ENCODE results near the gene SLC6A6.

SLC6A6 gene

DNA sequence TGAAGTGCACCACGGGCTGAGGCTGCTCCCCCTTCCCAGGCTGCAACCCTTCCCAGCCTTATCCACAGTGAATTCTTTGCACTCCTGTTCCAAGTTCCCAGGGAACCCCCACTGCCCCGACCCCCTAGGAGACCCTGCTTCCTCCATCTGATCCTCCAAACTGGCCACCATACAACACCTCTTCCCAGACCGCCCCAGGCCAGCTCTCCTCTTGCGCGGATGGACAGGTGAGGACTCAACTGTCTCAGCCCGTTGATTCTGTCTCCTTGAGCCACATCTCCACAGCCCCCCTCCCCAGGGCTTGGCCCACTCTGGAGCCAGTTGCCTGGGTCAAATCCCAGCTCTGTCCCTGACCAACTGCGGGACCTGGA lies 116.0 kb downstream of the SLC6A6 start:
- DNase-seq (ENCODE audit: low read depth in 2 of 3, low spot score in 2 of 3) = no peak

DNA sequence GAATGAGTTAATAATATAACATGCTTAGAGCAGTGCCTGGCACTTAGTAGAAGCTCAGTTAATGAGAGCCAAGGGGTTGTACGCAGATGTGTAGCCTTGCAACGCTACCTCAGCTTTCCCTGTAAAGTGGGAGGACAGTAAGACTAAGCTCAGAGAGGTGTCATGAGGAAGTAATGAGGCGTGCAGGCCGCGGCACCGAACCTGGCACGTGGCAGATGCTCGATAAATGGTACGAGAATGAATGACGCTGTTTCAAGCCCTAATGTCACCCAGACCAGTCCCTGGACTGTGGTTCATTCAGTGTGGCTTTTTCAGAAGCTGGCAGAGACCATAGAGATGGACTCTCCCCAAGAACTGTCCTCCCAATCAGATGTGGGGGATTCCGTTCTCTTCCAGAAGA lies 116.5 kb downstream of the SLC6A6 start:
- DNase-seq (ENCODE audit: low read depth in 2 of 3, low spot score in 2 of 3) = no peak

DNA sequence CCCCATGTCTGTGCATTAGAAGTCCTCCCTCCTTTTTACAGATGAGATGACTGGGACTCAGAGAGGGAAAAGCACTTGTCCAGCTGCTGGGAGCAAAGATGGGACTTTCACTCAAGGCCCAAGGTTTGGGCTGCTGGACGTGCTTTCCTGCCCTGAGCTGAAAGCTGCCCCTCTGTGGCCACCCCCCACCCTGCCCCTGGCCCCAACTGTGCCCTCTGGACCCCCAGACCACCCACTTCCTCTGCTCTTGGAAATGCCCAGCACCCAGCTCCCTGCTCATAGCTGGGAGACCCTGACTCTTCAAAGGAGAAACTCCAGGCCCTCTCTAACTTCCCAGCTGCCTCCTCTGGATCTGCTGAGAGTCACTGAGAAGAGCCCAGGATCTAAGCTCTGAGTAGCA lies 117.0 kb downstream of the SLC6A6 start:
- no peak for DNase-seq (ENCODE audit: low read depth in 2 of 3, low spot score in 2 of 3)

DNA sequence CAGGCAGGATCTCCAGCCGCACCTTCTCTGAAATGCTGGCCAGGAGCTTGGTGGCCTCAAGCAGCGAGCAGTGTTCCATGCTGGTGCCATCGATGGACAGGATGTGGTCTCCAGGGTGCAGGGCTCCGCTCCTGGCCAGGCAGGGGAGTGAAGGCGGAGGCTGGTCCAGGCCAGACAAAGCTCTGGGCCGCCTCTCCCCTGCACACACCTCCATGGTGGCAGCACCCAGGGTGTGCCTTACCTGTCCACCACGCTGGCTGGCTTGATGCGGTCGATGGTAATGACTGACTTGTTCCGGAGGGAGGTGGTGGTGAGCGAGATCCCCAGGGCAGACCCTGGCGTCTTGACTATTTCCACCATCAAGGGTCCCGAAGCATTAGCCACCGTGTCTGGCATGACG lies 117.7 kb downstream of the SLC6A6 start:
- DNase-seq (ENCODE audit: low read depth in 2 of 3, low spot score in 2 of 3) = no peak

DNA sequence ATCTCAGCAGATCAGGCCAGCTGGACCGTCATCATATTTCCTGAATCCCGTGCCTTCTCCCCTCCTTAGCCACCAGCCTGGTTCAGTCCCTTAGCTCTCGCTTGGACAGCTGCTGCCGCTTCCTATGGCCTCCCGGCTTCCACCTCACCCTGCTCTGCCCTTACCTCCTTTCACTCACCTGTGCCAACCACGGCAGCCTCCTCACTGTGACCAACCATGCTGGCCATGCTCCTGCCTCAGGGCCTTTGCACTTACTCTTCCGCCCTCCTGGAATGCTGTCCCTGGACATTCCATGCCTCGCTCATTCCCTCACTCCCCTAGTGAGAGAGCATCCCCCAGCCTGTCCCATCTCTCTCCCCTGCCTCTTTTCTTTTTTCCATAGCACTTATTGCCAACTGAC lies 118.6 kb downstream of the SLC6A6 start:
- DNase-seq (ENCODE audit: low read depth in 2 of 3, low spot score in 2 of 3) = no peak

DNA sequence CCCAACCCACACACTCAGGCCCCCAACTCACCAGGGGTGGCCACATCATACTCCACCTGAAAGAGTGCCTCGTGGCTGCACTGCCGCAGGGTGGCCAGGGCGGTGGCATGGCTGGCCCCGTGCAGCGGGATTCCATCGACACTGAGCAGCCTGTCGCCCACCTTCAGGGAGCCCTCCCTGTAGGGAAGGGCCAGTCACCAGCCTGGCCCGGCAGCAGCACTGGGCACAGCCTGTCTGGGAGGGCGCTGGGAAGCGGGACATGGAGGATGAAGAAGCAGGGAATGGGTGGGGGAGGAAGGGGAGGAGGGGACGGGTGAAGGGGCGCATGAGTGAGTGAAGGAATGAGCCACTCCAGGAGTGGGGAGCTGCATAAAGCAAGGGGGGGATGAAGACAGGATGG lies 119.2 kb downstream of the SLC6A6 start:
- DNase-seq (ENCODE audit: low read depth in 2 of 3, low spot score in 2 of 3) = no peak

DNA sequence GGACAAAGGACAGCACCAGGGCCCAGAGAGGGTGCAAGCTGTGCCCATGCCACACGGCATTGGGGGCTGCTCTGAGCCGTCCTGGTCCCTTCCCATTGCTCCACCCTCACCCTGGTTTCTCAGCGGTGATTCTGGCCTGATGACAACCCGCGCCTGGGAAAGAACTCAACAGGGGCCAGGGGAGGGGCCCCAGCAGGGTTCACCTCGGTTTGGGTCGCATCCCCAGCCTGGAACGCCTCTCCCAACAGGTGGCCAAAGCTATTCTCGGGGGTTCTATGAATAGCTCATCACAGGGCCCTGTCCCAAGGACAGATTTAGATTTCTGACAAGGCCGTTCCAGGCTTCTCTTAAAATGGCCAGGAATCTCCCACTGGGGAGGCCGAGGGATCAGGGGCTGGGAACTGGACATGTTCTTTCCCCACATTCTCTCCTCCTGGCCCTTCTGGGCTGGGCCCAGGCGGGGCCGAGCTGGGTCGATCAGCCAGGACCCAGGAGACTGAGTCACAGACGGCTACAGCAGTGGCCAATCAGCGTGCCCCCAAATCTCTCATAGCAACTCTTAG lies 119.8 kb downstream of the SLC6A6 start:
- no peak for DNase-seq (ENCODE audit: low read depth in 2 of 3, low spot score in 2 of 3)

DNA sequence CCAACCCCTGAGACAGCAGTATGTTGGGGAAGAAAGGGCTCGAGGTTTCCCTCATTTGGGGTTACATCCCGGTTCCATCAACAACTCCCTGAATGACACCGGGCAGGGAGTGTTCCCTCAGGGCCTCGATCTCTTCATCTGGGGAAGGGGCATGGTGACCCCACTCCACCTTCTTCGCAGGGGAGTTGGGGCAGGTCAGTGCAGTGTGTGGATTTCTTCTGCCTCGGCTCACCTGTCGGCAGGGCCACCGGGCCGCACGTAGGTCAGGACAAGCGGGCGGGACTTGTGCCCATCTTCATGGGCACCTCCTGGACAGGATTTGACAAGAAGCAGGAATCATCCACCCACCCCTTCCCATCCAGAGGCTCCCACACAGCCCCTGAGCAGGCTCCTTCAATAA lies 120.4 kb downstream of the SLC6A6 start:
- no peak for DNase-seq (ENCODE audit: low read depth in 2 of 3, low spot score in 2 of 3)

DNA sequence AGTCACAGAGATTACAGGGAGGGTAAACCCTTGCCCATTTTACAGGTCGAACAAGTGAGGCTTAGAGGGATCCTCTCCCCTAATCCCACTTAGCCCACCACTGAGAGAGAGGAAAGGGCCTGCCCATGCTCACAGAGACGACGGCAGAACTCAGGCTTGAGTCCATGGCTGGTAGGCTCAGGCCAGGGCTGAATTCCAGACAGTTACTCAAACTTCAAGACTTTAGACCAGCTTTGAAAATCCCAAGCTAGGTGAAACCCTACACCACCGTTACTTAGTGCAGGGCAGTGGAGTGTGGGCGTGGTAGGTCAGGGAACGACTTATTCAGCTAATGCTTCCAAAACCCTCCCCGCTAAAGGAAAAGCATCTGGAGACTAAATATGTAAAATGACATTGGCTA lies 121.4 kb downstream of the SLC6A6 start:
- DNase-seq (ENCODE audit: low read depth in 2 of 3, low spot score in 2 of 3) = no peak

DNA sequence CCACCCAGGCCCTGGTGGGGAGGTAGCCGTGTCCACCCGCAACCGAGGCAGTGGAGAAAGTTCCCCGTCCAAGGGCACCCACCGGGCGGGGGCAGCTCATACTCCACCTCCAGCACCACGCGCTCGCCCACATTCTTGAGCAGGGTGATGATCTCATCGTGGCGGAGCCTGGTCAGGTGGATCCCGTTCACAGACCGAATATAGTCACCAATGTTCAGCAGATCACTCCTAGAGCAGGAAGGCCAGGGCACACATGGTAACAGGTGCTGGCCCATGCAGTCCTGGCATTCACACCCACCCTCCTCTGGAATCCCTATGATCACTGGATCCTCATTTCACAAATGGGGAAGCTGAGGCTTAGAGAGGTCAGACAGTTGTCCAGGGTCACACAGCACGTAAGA lies 121.9 kb downstream of the SLC6A6 start:
- no peak for DNase-seq (ENCODE audit: low read depth in 2 of 3, low spot score in 2 of 3)

DNA sequence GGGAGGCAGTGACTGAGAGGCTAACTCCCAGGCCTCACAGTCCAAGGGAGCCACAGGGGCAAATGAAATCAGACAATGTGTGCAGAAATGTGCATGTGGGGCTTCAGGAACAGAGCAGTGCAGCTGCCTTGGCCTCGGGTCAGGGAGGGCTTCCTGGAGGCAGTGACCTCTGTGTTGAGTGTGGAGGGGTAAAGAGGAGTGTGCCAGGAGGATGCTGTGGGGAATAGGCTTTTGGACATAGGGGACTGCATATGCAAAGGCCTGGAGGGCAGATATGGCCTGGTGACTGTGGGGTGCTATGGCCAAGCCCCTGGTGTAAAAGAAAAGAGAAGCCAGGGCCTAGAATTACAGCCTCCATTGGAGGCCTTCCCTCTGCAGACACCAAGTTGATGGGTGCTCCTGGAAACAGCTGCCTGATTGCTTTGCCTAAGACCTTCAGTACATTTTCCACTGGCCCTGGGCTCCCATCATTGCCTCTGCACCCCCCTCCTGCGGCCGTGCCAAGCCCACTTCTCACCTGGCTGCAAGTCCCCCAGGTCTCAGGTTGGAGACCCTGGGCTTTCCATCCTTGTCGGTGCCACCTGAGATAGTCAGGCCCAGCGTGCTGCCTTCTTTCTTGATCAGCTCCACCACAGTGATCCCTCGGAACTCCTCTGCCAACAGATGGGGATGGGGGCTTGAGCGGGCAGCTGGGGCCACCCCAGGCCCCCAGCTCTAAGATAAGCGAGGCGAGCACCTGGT lies 122.7 kb downstream of the SLC6A6 start:
- DNase-seq (ENCODE audit: low read depth in 2 of 3, low spot score in 2 of 3) = no peak

DNA sequence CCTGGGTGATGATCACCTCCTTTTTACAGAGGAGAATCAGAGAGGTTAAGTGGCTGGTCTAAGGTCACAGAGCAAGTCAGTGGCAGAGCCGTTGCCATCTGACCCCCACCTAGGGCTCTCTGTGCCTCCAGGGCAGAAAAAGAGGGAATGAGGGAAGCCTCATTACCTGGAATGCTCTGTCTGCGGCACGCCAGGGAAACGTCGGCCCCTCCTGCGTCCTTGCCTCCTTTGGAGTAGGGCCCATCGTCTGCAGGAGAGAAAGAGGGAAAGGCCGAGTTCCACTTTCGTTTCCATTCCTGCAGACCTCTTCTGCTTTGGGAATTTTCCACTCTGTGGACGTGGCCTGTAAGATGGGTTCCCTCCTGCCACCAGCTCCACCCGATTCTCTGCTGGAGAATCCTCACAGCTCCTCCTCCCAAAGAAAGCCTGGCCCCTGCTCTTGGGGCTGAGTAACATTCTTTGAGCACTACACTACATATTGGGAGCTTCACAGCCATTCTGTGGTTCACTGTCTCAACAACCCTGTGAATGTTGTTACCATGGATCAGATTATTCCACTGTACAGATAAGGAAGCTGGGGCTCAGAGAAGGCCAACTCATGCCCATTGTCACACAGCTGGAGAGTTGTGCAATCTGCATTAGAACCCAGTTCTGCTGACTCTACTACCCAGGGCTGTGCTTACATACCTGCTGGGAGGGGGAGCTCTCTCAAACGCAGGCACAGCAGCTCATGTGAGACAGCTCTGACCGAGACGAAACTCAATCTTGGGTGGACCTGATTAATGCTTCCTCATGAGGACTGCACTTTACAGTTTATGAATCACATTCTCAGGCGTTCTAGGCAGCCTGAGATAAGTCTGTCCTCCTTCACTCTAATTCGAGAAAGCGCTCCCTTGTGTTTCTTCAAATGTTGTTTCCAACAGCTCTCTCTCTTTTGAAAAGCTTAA lies 123.6 kb downstream of the SLC6A6 start:
- DNase-seq (ENCODE audit: low read depth in 2 of 3, low spot score in 2 of 3) = no peak

DNA sequence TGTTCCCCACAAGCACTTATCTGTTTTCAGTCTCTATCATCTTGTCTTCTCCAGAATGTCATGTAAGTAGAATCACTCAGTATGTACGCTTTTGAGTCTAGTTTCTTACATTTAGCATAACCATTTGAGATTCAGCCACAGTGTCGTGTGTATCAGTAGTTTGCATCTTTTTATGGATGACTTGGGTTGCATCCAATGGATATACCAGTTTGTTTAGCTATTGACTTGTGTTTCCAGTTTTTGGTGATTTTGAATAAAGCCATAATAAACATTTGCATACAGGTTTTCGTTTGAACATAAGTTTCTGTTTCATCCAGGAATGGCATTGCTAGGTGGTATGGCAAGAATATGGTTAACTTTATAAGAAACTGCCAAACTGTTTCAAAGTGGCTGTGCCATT lies 125.7 kb downstream of the SLC6A6 start:
- DNase-seq (ENCODE audit: low read depth in 2 of 3, low spot score in 2 of 3) = no peak

DNA sequence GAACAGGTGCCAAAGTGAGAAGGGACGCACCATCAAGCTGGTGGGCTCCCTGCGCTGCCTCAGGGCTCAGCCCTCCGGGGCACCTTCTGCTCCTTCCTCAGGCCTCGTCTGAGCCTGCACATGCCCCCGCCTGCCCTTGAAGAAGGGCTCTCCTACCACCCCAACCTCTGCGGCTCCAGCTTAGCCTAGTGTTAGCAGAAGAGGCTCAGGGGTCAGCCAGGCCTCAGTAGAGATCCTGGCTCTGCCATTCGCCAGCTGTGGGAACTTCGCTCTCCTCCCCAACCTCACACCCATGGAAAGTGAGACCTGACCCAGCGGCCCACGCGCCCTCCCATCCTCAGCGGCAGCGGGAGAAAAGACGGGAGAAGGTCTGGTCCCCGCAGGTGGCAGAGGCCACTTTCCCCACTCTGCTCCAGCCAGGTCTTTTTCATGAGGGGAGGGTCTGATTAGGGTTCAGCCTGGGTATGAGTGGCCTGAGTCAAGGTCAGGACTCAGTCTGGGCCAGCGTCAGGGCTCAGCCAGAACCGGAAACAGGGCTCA lies 129.5 kb downstream of the SLC6A6 start:
- no peak for DNase-seq (ENCODE audit: low read depth in 2 of 3, low spot score in 2 of 3)

DNA sequence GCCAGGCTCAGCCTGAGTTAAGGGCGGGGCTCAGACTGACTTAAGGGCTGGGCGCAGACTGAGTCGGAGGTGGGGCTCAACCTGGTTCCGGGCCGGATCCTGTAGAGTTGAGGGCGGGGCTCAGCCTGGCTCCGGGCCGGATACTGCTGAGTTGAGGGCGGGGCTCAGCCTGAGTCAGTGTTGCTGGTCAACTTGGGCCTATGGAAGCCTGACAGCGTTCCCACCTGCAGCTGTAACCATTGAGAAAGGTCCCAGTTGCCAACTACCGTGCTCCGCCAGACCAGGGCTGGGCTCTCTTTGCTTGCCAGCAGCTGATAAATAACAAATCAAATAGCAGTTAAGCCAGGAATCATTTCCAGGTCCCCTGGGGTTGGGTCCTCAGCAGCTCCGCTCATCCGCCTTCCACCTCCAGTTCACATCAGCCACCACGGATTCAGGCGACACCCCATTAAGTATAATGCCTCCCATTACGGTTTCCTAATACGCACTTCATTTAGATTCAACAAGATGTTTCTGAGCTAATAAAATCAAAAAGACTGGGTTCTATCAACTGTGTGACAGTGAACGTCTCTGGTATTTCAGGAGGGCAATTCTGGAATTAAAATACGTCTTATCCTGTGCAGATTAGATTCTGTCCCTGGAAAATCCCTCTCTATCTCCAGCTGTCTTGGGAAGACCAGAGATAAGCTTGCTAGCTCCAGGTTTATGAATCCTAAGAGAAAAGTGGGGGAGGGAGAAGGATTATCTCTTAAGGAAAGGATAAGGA lies 130.5 kb downstream of the SLC6A6 start:
- no peak for DNase-seq (ENCODE audit: low read depth in 2 of 3, low spot score in 2 of 3)

DNA sequence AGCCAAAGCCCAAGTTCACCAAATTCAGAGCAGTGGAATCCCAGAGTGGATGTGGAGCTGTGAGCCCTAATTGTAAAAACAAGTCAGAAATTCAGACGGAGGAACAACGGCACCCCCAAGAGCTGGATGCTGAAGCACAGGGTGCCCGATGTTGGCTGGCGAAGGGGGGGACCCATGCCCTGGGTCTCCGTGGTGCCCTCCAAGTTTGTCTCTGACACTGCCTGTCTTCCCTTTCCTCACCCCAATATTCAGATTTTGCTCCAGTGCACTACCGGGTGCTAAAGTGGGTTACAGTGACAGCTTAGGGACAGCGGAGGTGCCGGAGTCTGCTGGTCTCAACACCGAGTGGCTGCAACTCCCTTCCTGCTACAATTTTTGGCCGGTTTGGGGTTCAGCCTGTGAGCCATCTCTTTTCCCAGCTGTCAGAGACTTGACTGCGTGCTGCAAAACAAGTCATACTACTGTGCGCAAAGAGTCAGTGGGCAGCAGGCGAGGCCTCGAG lies 131.1 kb downstream of the SLC6A6 start:
- DNase-seq (ENCODE audit: low read depth in 2 of 3, low spot score in 2 of 3) = no peak

DNA sequence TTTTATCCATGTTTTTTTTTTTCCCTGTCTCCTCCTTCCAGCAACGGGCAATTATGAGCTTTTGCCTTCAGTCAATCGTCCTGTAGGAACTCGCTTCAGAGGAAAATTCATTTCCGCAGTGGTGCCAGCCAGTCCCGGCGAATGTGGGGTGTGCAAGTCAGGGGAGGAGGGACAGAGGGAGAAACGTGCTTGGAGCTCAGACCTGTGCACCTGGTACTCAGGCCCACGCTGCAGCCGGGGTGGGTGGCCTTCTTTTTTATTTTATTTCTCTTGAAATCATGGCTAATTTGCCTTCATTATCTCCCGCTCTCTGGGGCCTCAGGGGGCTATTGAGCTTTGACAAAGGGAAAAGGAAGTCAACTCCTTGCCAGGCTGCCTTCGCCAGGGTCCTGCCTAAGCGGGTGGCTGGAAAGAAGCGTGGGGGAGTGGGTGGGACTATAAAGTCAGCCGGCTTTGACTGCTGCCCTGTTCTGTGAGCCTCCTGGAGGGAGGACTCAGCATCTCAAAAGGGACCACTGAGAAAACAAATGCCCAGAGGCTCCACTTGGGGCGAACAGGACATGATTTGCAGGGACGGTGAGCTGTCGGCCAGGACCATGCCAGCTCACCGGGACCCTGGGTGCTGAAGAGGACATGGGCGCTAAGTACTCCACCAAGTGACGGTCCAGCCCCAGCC lies 132.2 kb downstream of the SLC6A6 start:
- no peak for DNase-seq (ENCODE audit: low read depth in 2 of 3, low spot score in 2 of 3)

DNA sequence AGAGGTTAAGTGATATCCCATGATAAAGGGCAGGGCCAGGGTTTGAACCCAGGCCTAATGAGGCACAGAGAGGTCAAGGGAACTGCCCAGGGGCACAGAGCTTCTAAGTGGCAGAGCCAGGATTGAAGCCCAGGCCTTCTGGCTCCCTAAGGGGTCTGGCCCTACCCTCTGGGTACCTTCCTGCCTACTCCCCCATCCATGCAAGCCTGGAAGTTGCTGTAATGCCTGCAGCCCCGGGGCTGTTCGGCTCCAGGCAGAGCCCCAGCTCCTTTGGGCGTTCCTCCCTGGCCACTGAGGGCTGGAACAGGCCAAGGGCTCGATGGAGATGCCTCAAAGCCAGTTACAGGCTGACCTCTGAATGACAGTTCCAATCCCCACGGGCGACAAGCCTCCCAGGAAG lies 133.2 kb downstream of the SLC6A6 start:
- DNase-seq (ENCODE audit: low read depth in 2 of 3, low spot score in 2 of 3) = no peak

DNA sequence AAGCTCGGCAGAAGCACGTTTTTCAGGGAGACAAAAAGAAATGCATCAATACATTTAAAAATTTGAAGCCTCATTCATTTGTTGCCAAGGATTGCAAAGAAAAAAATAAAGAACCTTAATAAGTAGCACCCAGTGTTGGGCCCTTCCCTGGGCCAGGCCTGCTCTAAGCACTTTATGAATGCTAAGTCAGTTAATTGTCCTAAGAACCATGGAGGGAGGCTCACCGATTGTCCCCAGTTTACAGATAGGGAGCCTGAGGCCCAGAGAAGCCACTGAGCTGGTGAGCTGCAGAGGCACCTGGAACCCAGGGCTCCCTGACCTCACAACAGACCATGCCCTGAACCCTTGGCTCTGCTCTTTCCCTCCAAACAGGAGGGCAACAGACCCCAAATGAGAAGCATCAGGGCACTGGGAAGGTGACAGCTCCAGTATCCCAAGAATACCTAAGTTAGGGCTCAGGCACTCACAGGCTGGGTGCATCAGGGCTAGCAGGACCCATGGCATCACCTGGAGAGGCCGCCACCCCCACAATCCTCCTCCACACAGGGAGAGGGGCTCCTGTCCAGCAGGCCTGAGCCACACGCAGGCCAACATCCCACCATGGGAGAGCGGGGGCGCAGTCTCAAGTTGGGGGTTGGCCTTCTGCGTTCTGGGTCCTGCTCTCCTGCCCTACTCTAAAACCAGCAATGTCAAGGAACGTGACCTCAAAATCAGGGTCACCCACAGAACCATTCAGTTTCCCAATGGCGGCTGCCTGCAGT lies 133.8 kb downstream of the SLC6A6 start:
- no peak for DNase-seq (ENCODE audit: low read depth in 2 of 3, low spot score in 2 of 3)

Data from activated CD8-positive, alpha-beta memory T cell treated with anti-CD3 and anti-CD28 coated beads for 48 hours (primary cell).